Natural killer cell (primary cell): ENCODE measurements around the gene VWA3B. TPM values are rescaled to one million over a fixed set of nuclear protein-coding genes. Genes with fewer than 3 reads are reported as not detected.

ENCODE experiments used
- ATAC-seq, 3 donors: fragments of 150-1000 bp in 2 of 3; fragments of 200-7000 bp in 1 of 3; cut with Tn5 transposase; 1 replicate in 1 of 3; 2 replicates in 2 of 3; pipeline ENCODE4 v1.10.0; 2021; ENCODE audit warnings: mild to moderate bottlenecking in 2 of 3, moderate library complexity in 2 of 3
- DNase-seq, 2 donors: peaks; one replicate each; pipeline versions ENCODE4 v3.0.0 to v3.0.0-alpha.2; 2013 to 2021; ENCODE audit warnings: mixed read lengths in 1 of 2
- H3K27ac ChIP-seq: one replicate; pipeline ENCODE4 v1.5.1; 2013; ENCODE audit warnings: mild to moderate bottlenecking, low read length
- H3K27me3 ChIP-seq: one replicate; pipeline ENCODE4 v1.6.1; 2013; ENCODE audit warnings: low read length; ENCODE audit not compliant: control insufficient read depth, insufficient read depth
- H3K36me3 ChIP-seq: one replicate; pipeline ENCODE4 v1.6.1; 2013; ENCODE audit warnings: low read length; ENCODE audit not compliant: control insufficient read depth, insufficient read depth
- H3K4me1 ChIP-seq: one replicate; pipeline ENCODE4 v1.6.1; 2013; ENCODE audit warnings: low read length; ENCODE audit not compliant: control insufficient read depth, insufficient read depth
- H3K4me3 ChIP-seq: one replicate; pipeline ENCODE4 v1.5.1; 2013; ENCODE audit warnings: low read length
- H3K9me3 ChIP-seq: one replicate; pipeline ENCODE4 v1.6.1; 2013; ENCODE audit warnings: low read length; ENCODE audit not compliant: control insufficient read depth, insufficient read depth
- H3K27ac Mint-ChIP-seq, 2 donors: one replicate each; pipeline ENCODE4 v1.8.0; 2022; ENCODE audit warnings: mild to moderate bottlenecking in 2 of 2, mixed read lengths in 2 of 2, moderate library complexity in 1 of 2
- H3K27me3 Mint-ChIP-seq, 2 donors: one replicate each; pipeline ENCODE4 v1.8.0; 2022; ENCODE audit warnings: low read depth in 2 of 2, mixed read lengths in 2 of 2
- H3K36me3 Mint-ChIP-seq: one replicate; pipeline ENCODE4 v1.8.0; 2022; ENCODE audit warnings: mixed read lengths
- H3K4me1 Mint-ChIP-seq, 2 donors: one replicate each; pipeline ENCODE4 v1.8.0; 2022; ENCODE audit warnings: mixed read lengths in 2 of 2
- H3K4me3 Mint-ChIP-seq: one replicate; pipeline ENCODE4 v1.8.0; 2022; ENCODE audit warnings: mild to moderate bottlenecking, moderate library complexity, mixed read lengths
- H3K9me3 Mint-ChIP-seq, 2 donors: one replicate each; pipeline ENCODE4 v1.8.0; 2022; ENCODE audit warnings: mixed read lengths in 2 of 2
- CTCF ChIP-seq: fragments of 200-600 bp; IDR thresholded peaks from one replicate; pipeline ENCODE4 v1.8.0; 2022; ENCODE audit warnings: antibody characterized with exemption
- WGBS: methylation state at CpG from one replicate; pipeline ENCODE4 v1.1.7; 2013; ENCODE audit warnings: missing lambda C conversion rate; ENCODE audit not compliant: insufficient coverage; 5-methylcytosine and 5-hydroxymethylcytosine counted together
- intact Hi-C: fragments of 100-400 bp; cut with micrococcal nuclease; formaldehyde crosslinking; loops from one replicate; pipeline ENCODE4 v1.14.2; 2022
- total RNA-seq, 4 donors: library from RNA; stranded (reverse); fragments of 120-200 nt in 1 of 4; gene quantifications; one replicate each; pipeline versions ENCODE4 v1.2.3 to v1.2.4, GENCODE V29; 2013 to 2022

The VWA3B gene
- total RNA-seq, 3 donors from 2014 or later (not counting 1 experiment from before 2014, with no cell fraction given) = not detected

- Histone ChIP-seq H3K9me3 (no peaks in the 10 kb centered on the region), H3K27me3 (no peaks in the 10 kb centered on the region), H3K36me3 (no peaks in the 10 kb centered on the region), H3K4me1 (no peaks in the 10 kb centered on the region), H3K27ac (no peak overlapping the region), H3K4me3 (no peak overlapping the region)
- Mint-ChIP-seq H3K4me1 (no peaks in the 10 kb centered on the region), H3K4me3 (no peak overlapping the region), H3K36me3 (no peaks in the 10 kb centered on the region), H3K9me3 (no peaks in the 10 kb centered on the region), H3K27me3 (peaks cover 23 to 43% of the 10 kb centered on the region in 2 donors), H3K27ac (no peak overlapping the region)
- 65% methylated on average over 6 of the region's 6 CpGs for WGBS
- DNase-seq (no peak), ATAC-seq (no peak)
- intact Hi-C loops = no loop called here
- TF ChIP-seq CTCF = no peak
Measured at GRCh38 chr2:98298683-98299164, 211.8 kb downstream of the VWA3B start.

GRCh38 chr2:98299211-98299905, 212.4 kb downstream of the VWA3B start:
- Histone ChIP-seq H3K27ac (no peak overlapping the region), H3K4me3 (no peak overlapping the region), H3K4me1 (no peaks in the 10 kb centered on the region), H3K36me3 (no peaks in the 10 kb centered on the region), H3K9me3 (no peaks in the 10 kb centered on the region), H3K27me3 (no peaks in the 10 kb centered on the region)
- Mint-ChIP-seq H3K4me1 (no peaks in the 10 kb centered on the region), H3K36me3 (no peaks in the 10 kb centered on the region), H3K9me3 (no peaks in the 10 kb centered on the region), H3K27ac (no peak overlapping the region), H3K27me3 (peaks cover 22 to 42% of the 10 kb centered on the region in 2 donors), H3K4me3 (no peak overlapping the region)
- no peak for DNase-seq
- WGBS = 78% methylated on average over 8 of the region's 8 CpGs
- ATAC-seq = no peak
- intact Hi-C loops = no loop called here
- TF ChIP-seq CTCF = no peak

GRCh38 chr2:98300141-98300874, 213.3 kb downstream of the VWA3B start:
- no peaks in the 10 kb centered on the region for H3K4me1 ChIP-seq
- H3K9me3 ChIP-seq = no peaks in the 10 kb centered on the region
- no peaks in the 10 kb centered on the region for H3K9me3 Mint-ChIP-seq
- H3K36me3 Mint-ChIP-seq = no peaks in the 10 kb centered on the region
- ATAC-seq (no peak), DNase-seq (no peak)
- no peak overlapping the region for H3K4me3 Mint-ChIP-seq
- peaks cover 22 to 43% of the 10 kb centered on the region in 2 donors for H3K27me3 Mint-ChIP-seq
- H3K27ac ChIP-seq = no peak overlapping the region
- H3K27me3 ChIP-seq = no peaks in the 10 kb centered on the region
- TF ChIP-seq CTCF = no peak
- H3K4me3 ChIP-seq = no peak overlapping the region
- intact Hi-C loops = no loop called here
- H3K4me1 Mint-ChIP-seq = no peaks in the 10 kb centered on the region
- H3K27ac Mint-ChIP-seq = no peak overlapping the region
- no peaks in the 10 kb centered on the region for H3K36me3 ChIP-seq
- 86% methylated on average over 12 of the region's 12 CpGs for WGBS
